Measurements from ENCODE around the gene GFI1B. TPM values are rescaled to one million over a fixed set of nuclear protein-coding genes. Genes with fewer than 3 reads are reported as not detected.
"Not testable (repeated sequence)": the region's sequence is repeated elsewhere in the genome, so short reads cannot be mapped to it uniquely, and the experiment has no call there.

Gene GFI1B
- total RNA-seq, 1 experiment from 2014 or later: not detected

DNA sequence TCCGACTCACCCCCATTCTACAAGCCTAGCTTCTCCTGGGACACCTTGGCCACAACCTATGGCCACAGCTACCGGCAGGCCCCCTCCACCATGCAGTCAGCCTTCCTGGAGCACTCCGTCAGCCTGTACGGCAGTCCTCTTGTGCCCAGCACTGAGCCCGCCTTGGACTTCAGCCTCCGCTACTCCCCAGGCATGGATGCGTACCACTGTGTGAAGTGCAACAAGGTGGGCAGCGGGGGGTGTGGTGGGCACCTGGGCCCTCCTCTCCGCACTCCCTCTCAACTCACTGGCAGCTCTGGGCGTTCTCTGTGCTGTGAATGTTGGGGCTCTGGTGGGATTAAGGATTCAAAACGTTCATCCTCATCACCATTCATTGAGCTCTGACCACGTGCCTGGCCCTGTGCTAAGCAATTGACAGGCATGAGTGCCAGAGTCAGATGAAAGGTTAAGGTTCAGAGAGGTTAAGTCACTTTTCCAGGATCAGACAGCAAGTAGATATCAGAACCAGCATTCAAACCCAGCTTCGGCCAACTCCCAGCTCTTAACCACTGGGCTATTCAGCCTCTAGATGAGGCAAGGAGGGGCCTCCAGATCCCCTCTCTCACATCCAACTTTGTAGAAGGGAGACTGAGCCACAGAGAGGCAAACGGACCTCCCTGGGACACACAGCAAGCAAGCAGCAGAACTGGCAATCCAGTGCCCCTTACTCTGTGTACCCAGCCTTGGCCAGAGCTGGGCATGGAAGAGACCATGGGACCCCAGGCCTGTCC lies 9.9 kb downstream of the GFI1B start:
- CTCF ChIA-PET: no interaction called here
- ATAC-seq: no peak
- POLR2A ChIA-PET (ENCODE audit: unreplicated experiment): no interaction called here

DNA sequence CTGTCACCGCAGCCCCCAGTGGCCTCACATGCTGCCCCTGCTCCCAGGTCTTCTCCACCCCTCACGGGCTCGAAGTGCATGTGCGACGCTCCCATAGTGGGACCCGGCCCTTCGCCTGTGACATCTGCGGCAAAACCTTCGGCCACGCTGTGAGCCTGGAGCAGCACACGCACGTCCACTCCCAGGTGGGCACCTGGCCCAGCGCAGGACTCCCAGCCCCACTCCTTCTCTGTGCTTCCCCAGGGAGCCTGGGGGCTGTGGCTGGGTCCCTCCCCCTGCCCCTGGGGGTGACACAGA lies 10.5 kb downstream of the GFI1B start:
- intact Hi-C loops (cut with micrococcal nuclease): no loop called here
- no peaks in the 10 kb centered on the region for H3F3A ChIP-seq (ENCODE audit: low read length, unreplicated experiment)
- no peaks in the 10 kb centered on the region for H3K9me2 ChIP-seq (replicated peaks; ENCODE audit: low read length)
- ATAC-seq (no peak), DNase-seq (no peak)
- H3K9ac ChIP-seq (ENCODE audit: low read length): no peak overlapping the region
- BruUV-seq (replicated peaks): no TSS peak
- TF ChIP-seq EZH2phosphoT487 (IDR thresholded peaks at IDR 0.05; ENCODE audit: borderline replicate concordance, low read length): no peak
- TF ChIP-seq, protein P1, sequence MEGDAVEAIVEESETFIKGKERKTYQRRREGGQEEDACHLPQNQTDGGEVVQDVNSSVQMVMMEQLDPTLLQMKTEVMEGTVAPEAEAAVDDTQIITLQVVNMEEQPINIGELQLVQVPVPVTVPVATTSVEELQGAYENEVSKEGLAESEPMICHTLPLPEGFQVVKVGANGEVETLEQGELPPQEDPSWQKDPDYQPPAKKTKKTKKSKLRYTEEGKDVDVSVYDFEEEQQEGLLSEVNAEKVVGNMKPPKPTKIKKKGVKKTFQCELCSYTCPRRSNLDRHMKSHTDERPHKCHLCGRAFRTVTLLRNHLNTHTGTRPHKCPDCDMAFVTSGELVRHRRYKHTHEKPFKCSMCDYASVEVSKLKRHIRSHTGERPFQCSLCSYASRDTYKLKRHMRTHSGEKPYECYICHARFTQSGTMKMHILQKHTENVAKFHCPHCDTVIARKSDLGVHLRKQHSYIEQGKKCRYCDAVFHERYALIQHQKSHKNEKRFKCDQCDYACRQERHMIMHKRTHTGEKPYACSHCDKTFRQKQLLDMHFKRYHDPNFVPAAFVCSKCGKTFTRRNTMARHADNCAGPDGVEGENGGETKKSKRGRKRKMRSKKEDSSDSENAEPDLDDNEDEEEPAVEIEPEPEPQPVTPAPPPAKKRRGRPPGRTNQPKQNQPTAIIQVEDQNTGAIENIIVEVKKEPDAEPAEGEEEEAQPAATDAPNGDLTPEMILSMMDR (conservative IDR thresholded peaks at IDR 0.05; ENCODE audit: low read depth, low read length): no peak
- no peak for TF ChIP-seq EZH2 (IDR thresholded peaks at IDR 0.05; ENCODE audit: low read length, unreplicated experiment)
- H3K4me1 ChIP-seq (ENCODE audit: insufficient read depth, low read length): 0 out of 2 replicates have a peak, but pooled peaks cover under 1% of the 10 kb centered on the region
- no peaks in the 10 kb centered on the region for H3K9me3 ChIP-seq (ENCODE audit: low read length)
- ChIA-PET POLR2A (ENCODE audit: unreplicated experiment) (no interaction called here), CTCF (no interaction called here)
- no peak overlapping the region for H3K4me3 ChIP-seq (ENCODE audit: low read length)
- no peaks in the 10 kb centered on the region for H3K36me3 ChIP-seq (ENCODE audit: low read depth, low read length)
- no peaks in the 10 kb centered on the region for H3K27me3 ChIP-seq (ENCODE audit: low read length)
- no peaks in the 10 kb centered on the region for H4K20me1 ChIP-seq (ENCODE audit: low read length)
- H2AFZ ChIP-seq (ENCODE audit: low read length): no peak overlapping the region
- H3K79me2 ChIP-seq (ENCODE audit: low read length): no peaks in the 10 kb centered on the region
- H3K27ac ChIP-seq (ENCODE audit: low read length): no peak overlapping the region
- no peak overlapping the region for H3K4me2 ChIP-seq (ENCODE audit: low read length)

More for the DNA sequence above, 9.9 kb downstream of the GFI1B start:
- intact Hi-C loops (cut with micrococcal nuclease): no loop called here
- Histone ChIP-seq H3F3A (ENCODE audit: low read length, unreplicated experiment) (no peaks in the 10 kb centered on the region), H3K9ac (ENCODE audit: low read length) (no peak overlapping the region), H3K27ac (ENCODE audit: low read length) (no peak overlapping the region), H3K36me3 (ENCODE audit: low read depth, low read length) (no peaks in the 10 kb centered on the region), H3K9me3 (ENCODE audit: low read length) (no peaks in the 10 kb centered on the region), H3K79me2 (ENCODE audit: low read length) (no peaks in the 10 kb centered on the region), H3K27me3 (ENCODE audit: low read length) (no peaks in the 10 kb centered on the region), H4K20me1 (ENCODE audit: low read length) (no peaks in the 10 kb centered on the region), H3K9me2 (replicated peaks; ENCODE audit: low read length) (no peaks in the 10 kb centered on the region), H2AFZ (ENCODE audit: low read length) (no peak overlapping the region), H3K4me2 (ENCODE audit: low read length) (no peak overlapping the region), H3K4me1 (ENCODE audit: insufficient read depth, low read length) (no peaks in the 10 kb centered on the region), H3K4me3 (ENCODE audit: low read length) (no peak overlapping the region)
- TF ChIP-seq, protein P1 (conservative IDR thresholded peaks at IDR 0.05; ENCODE audit: low read depth, low read length): no peak
- TF ChIP-seq EZH2 (IDR thresholded peaks at IDR 0.05; ENCODE audit: low read length, unreplicated experiment) (no peak), EZH2phosphoT487 (IDR thresholded peaks at IDR 0.05; ENCODE audit: borderline replicate concordance, low read length) (no peak)
- no TSS peak for BruUV-seq (replicated peaks)
- DNase-seq: no peak

DNA sequence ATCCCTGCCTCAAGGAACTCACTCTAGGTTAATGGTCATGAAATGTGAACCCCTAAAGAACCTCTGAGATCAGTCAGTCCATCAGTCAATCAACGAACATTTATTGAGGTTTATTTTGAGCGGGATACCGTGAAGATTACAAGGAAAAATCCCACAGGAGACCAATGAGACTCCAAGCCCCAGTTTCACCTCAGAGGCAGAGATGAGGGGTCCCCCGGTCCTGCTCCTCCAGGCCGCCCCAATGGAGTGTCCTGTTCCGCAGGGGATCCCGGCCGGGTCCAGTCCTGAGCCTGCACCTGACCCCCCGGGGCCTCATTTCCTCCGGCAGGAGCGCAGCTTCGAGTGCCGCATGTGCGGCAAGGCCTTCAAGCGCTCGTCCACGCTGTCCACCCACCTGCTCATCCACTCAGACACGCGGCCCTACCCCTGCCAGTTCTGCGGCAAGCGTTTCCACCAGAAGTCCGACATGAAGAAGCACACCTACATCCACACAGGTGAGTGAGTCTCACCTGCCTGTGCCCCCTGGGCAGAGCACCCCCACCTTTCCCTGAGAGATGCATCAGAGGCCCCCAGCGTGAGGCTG lies 11.0 kb downstream of the GFI1B start:
- no TSS peak for BruUV-seq (replicated peaks)
- no peak for ATAC-seq

DNA sequence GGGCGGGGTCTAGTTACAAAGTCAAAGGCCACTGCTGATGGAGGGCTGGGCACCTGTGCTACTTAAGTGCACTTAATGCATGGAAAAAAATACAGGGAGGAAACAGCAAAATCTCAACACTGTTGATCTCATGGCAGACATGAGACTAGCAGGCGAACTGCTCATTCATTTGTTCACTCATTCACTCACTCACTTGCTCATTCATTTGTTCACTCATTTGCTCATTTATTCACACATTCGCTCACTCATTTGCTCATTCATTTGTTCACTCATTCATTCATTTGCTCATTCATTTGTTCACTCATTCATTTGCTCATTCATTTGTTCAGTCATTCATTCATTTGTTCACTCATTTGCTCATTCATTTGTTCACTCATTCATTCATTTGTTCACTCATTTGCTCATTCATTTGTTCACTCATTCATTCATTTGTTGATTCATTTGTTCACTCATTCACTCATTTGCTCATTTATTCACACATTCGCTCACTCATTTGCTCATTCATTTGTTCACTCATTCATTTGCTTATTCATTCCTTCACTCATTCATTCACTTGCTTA lies 11.6 kb downstream of the GFI1B start:
- H3K4me3 ChIP-seq (ENCODE audit: low read length); H3K9me3 ChIP-seq (ENCODE audit: low read length); H3K9ac ChIP-seq (ENCODE audit: low read length); POLR2A ChIA-PET (ENCODE audit: unreplicated experiment); BruUV-seq (replicated peaks); DNase-seq; CTCF ChIA-PET; H3F3A ChIP-seq (ENCODE audit: low read length, unreplicated experiment); H3K27ac ChIP-seq (ENCODE audit: low read length); H3K79me2 ChIP-seq (ENCODE audit: low read length); H4K20me1 ChIP-seq (ENCODE audit: low read length); H3K27me3 ChIP-seq (ENCODE audit: low read length); H2AFZ ChIP-seq (ENCODE audit: low read length); H3K4me2 ChIP-seq (ENCODE audit: low read length); intact Hi-C loops (cut with micrococcal nuclease); ATAC-seq; H3K36me3 ChIP-seq (ENCODE audit: low read depth, low read length); H3K9me2 ChIP-seq (replicated peaks; ENCODE audit: low read length); H3K4me1 ChIP-seq (ENCODE audit: insufficient read depth, low read length): not testable (repeated sequence)

More for the DNA sequence above, 11.0 kb downstream of the GFI1B start:
- H3F3A ChIP-seq (ENCODE audit: low read length, unreplicated experiment): no peaks in the 10 kb centered on the region
- no peak for TF ChIP-seq EZH2 (IDR thresholded peaks at IDR 0.05; ENCODE audit: low read length, unreplicated experiment)
- TF ChIP-seq, protein P1 (conservative IDR thresholded peaks at IDR 0.05; ENCODE audit: low read depth, low read length): no peak
- no peak for TF ChIP-seq EZH2phosphoT487 (IDR thresholded peaks at IDR 0.05; ENCODE audit: borderline replicate concordance, low read length)
- H3K27ac ChIP-seq (ENCODE audit: low read length): no peak overlapping the region
- ChIA-PET CTCF (no interaction called here), POLR2A (ENCODE audit: unreplicated experiment) (no interaction called here)
- no peaks in the 10 kb centered on the region for H3K79me2 ChIP-seq (ENCODE audit: low read length)
- no peak overlapping the region for H3K4me2 ChIP-seq (ENCODE audit: low read length)
- no peak overlapping the region for H2AFZ ChIP-seq (ENCODE audit: low read length)
- H3K9ac ChIP-seq (ENCODE audit: low read length): no peak overlapping the region
- DNase-seq: no peak
- no peaks in the 10 kb centered on the region for H4K20me1 ChIP-seq (ENCODE audit: low read length)
- no peaks in the 10 kb centered on the region for H3K36me3 ChIP-seq (ENCODE audit: low read depth, low read length)
- no peaks in the 10 kb centered on the region for H3K9me3 ChIP-seq (ENCODE audit: low read length)
- no peaks in the 10 kb centered on the region for H3K27me3 ChIP-seq (ENCODE audit: low read length)
- peaks cover 4% of the 10 kb centered on the region for H3K4me1 ChIP-seq (ENCODE audit: insufficient read depth, low read length)
- H3K9me2 ChIP-seq (replicated peaks; ENCODE audit: low read length): no peaks in the 10 kb centered on the region
- intact Hi-C loops (cut with micrococcal nuclease): no loop called here
- no peak overlapping the region for H3K4me3 ChIP-seq (ENCODE audit: low read length)

All from PC-3 (cell line).